ENCODE results near the gene EVPLL. TPM values are rescaled to one million over a fixed set of nuclear protein-coding genes. Genes with fewer than 3 reads are reported as not detected.
"Not testable (repeated sequence)": the region's sequence is repeated elsewhere in the genome, so short reads cannot be mapped to it uniquely, and the experiment has no call there.

EVPLL gene
- total RNA-seq, 2 donors from 2014 or later: not detected

- DNase-seq (no peak), ATAC-seq (no peak)
- Histone ChIP-seq H3K4me3 (no peak overlapping the region), H3K9me3 (no peaks in the 10 kb centered on the region), H3K36me3 (replicated peaks in 1 of 2; ENCODE audit: insufficient read depth in 1 of 2, low read depth in 2 of 2) (no peaks in the 10 kb centered on the region), H3K27ac (no peak overlapping the region), H3K4me1 (no peaks in the 10 kb centered on the region), H3K27me3 (no peaks in the 10 kb centered on the region)
- WGBS, 2 donors: 92% methylated on average over 2 of the region's 2 CpGs; no CpG with 5 or more reads in 1 of the 2 donors
- TF ChIP-seq POLR2A (IDR thresholded peaks at IDR 0.05) (no peak), CTCF (IDR thresholded peaks at IDR 0.05) (no peak)
- intact Hi-C loops (cut with DNase I): no loop called here
These were observed 577 bp downstream of the EVPLL start for GRCh38 chr17:18378205-18378505.

GRCh38 chr17:18378614-18379013 is 1.0 kb downstream of the EVPLL start:
- H3K27me3 ChIP-seq; H3K4me1 ChIP-seq; DNase-seq; H3K27ac ChIP-seq; H3K36me3 ChIP-seq (replicated peaks in 1 of 2; ENCODE audit: insufficient read depth in 1 of 2, low read depth in 2 of 2); intact Hi-C loops (cut with DNase I); H3K4me3 ChIP-seq; H3K9me3 ChIP-seq; ATAC-seq: not testable (repeated sequence)
- WGBS, 2 donors: 79 to 91% methylated on average over 5 of the region's 5 CpGs

DNA sequence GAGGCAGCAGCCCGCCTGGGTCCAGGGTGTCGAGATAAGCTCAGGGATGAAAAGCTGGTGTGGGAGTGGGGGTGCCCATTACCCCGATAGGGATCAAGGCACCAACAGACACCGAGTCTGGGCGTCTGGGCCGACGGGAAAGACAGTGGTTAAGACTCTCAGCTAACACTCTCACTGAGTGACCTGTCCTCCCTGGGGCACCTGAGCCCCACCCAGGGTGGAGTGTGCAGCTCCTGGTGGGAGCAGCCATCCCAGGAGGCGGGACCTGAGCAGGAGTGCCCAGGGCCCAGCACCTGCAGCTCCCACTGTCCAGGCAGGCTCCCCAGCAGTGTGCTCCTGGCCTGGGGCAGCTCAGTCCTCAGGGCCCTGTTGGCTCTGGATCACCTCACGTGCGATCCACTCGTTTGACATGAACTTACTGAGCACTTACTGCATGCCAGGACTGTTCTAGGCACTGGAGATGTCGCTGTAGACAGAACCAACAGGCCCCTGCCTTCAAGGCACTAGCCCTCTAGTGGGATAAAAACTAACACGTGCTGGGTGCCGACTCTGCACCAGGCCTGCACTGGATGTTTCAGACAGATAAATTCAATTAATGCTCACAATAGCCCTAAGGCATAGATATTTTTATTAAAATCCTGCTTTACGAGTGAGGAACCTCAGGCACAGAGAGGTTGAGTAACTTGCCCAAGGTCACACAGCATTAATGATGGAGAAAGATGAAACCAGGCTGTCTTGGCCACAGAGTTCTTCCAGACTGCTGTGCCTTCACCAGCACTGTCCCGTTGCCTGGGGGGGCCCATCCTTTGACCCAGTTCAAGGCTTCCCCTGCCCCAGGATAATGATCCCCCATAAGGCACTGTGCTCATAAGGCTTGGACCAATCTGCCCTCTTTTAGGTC is 1.9 kb downstream of the EVPLL start:
- DNase-seq: no peak
- no peak overlapping the region for H3K4me3 ChIP-seq
- TF ChIP-seq CTCF (IDR thresholded peaks at IDR 0.05): no peak
- H3K27ac ChIP-seq: no peak overlapping the region
- ATAC-seq: no peak
- H3K36me3 ChIP-seq (replicated peaks in 1 of 2; ENCODE audit: insufficient read depth in 1 of 2, low read depth in 2 of 2): no peaks in the 10 kb centered on the region
- 64 to 78% methylated on average over 10 to 12 of the region's 16 CpGs for WGBS, 2 donors
- intact Hi-C loops (cut with DNase I): no loop called here
- no peaks in the 10 kb centered on the region for H3K9me3 ChIP-seq
- no peaks in the 10 kb centered on the region for H3K4me1 ChIP-seq
- H3K27me3 ChIP-seq: no peaks in the 10 kb centered on the region

DNA sequence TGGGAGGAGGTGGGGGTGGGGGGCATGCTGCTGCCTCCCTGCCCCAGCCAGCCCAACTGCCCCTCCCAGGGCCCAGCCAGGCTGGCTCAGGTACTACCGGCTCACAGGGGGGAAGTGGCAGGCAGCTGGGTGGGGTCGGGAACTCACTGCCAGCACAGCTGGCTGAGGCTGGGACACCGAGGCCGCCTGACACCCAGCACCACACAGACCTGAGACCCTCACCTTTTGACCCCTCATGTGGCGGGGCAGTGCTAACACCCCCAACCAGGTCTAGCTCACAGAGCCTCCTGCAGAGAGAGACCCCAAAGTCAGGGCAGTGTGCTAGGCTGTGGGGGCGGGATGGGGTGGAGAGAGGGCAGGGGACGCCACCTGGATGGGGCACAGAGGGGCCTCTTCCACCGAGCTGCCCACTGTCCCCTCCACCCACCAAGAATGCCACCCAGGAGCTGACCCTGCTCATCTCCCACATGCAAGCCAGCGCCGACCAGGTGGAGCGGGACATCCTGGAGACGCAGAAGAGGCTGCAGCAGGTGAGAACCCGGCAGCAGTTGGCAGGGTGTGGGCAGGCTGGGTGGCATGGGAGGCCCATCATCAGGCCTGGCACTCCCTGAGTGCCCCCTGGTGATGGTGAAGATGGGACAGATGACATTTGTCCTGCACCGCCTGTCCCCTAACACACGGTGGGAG is 3.0 kb downstream of the EVPLL start:
- ATAC-seq (no peak), DNase-seq (no peak)
- TF ChIP-seq CTCF (IDR thresholded peaks at IDR 0.05) (no peak), POLR2A (IDR thresholded peaks at IDR 0.05) (no peak)
- Histone ChIP-seq H3K27ac (no peak overlapping the region), H3K27me3 (no peaks in the 10 kb centered on the region), H3K9me3 (no peaks in the 10 kb centered on the region), H3K36me3 (replicated peaks in 1 of 2; ENCODE audit: insufficient read depth in 1 of 2, low read depth in 2 of 2) (no peaks in the 10 kb centered on the region), H3K4me3 (no peak overlapping the region), H3K4me1 (no peaks in the 10 kb centered on the region)
- intact Hi-C loops (cut with DNase I): no loop called here
- 40 to 43% methylated on average over 3 to 7 of the region's 15 CpGs for WGBS, 2 donors

DNA sequence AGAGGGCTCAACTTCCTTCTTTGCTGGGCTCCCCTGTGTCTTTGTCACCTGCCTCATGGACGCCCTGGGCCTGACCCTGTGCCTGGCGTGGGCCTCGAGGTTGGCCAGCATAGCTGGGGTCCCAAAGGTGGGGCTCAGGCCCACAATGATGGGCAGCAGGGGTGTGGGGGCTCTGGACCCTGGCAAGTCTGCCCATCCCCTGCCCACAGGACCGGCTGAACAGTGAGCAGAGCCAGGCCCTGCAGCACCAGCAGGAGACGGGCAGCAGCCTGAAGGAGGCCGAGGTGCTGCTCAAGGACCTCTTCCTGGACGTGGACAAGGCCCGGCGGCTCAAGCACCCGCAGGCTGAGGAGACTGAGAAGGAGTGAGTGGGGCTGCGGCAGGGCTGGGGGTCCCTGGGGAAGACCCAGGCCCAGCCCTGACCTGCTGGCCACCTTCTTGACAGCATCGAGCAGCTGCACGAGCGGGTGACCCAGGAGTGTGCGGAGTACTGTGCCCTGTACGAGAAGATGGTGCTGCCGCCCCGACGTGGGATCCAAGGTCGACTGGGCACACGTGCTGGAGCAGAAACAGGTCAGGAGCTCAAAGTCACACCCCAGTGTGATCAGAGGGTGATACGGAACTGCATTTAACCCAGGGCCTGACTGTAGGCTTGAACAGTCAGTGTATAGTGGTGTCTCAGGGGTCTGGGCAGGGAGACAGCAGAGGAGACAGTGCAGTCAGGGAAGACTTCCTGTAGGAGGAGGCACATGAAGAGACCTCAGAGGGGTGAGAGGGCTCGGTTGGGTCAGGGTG is 3.8 kb downstream of the EVPLL start:
- Histone ChIP-seq H3K27ac (no peak overlapping the region), H3K27me3 (no peaks in the 10 kb centered on the region), H3K36me3 (replicated peaks in 1 of 2; ENCODE audit: insufficient read depth in 1 of 2, low read depth in 2 of 2) (no peaks in the 10 kb centered on the region), H3K4me1 (no peaks in the 10 kb centered on the region), H3K4me3 (no peak overlapping the region), H3K9me3 (no peaks in the 10 kb centered on the region)
- WGBS, 2 donors: 49 to 67% methylated on average over 7 to 22 of the region's 23 CpGs
- intact Hi-C loops (cut with DNase I): no loop called here
- ATAC-seq: no peak
- no peak for DNase-seq
- no peak for TF ChIP-seq POLR2A (IDR thresholded peaks at IDR 0.05)
- TF ChIP-seq CTCF (IDR thresholded peaks at IDR 0.05): no peak
